Measurements from ENCODE around the gene CIDEC.
A peak's percentile ranks its signal among the peaks of the same experiment; 100 is the strongest.

The CIDEC gene

GRCh38 chr3:9914011-9914410, 34.0 kb upstream of the CIDEC start:
- H3K4me1 ChIP-seq (ENCODE audit: control insufficient read depth in 1 of 2, insufficient read depth in 2 of 2, low read length in 2 of 2) = peaks cover 46 to 50% of the 10 kb centered on the region in 2 donors
- peak overlapping the region in 1 of 2 donors; percentile 4 for H3K9ac ChIP-seq (ENCODE audit: low read depth in 1 of 2, low read length in 2 of 2)
- H3K27ac ChIP-seq (ENCODE audit: low read depth, low read length) = no peak overlapping the region
- no peaks in the 10 kb centered on the region for H3K9me3 ChIP-seq (ENCODE audit: control insufficient read depth in 1 of 2, low read length in 2 of 2)
- H3K27me3 ChIP-seq (ENCODE audit: control insufficient read depth in 1 of 2, insufficient read depth in 2 of 2, low read length in 2 of 2) = no peaks in the 10 kb centered on the region
- no peak overlapping the region for H3K4me3 ChIP-seq (ENCODE audit: low read depth in 1 of 2, low read length in 2 of 2)
- H3K36me3 ChIP-seq (ENCODE audit: control insufficient read depth in 1 of 2, insufficient read depth in 2 of 2, low read length in 2 of 2) = peaks cover 2 to 33% of the 10 kb centered on the region in 2 donors

GRCh38 chr3:9913601-9914000, 33.5 kb upstream of the CIDEC start:
- no peak overlapping the region for H3K27ac ChIP-seq (ENCODE audit: low read depth, low read length)
- H3K9ac ChIP-seq (ENCODE audit: low read depth in 1 of 2, low read length in 2 of 2) = peak overlapping the region in 1 of 2 donors; percentile 32
- H3K36me3 ChIP-seq (ENCODE audit: control insufficient read depth in 1 of 2, insufficient read depth in 2 of 2, low read length in 2 of 2) = peaks cover 2 to 37% of the 10 kb centered on the region in 2 donors
- no peaks in the 10 kb centered on the region for H3K27me3 ChIP-seq (ENCODE audit: control insufficient read depth in 1 of 2, insufficient read depth in 2 of 2, low read length in 2 of 2)
- no peak overlapping the region for H3K4me3 ChIP-seq (ENCODE audit: low read depth in 1 of 2, low read length in 2 of 2)
- H3K4me1 ChIP-seq (ENCODE audit: control insufficient read depth in 1 of 2, insufficient read depth in 2 of 2, low read length in 2 of 2) = peaks cover 46 to 54% of the 10 kb centered on the region in 2 donors
- no peaks in the 10 kb centered on the region for H3K9me3 ChIP-seq (ENCODE audit: control insufficient read depth in 1 of 2, low read length in 2 of 2)

GRCh38 chr3:9912294-9912935, 32.4 kb upstream of the CIDEC start:
- Histone ChIP-seq H3K9me3 (ENCODE audit: control insufficient read depth in 1 of 2, low read length in 2 of 2) (no peaks in the 10 kb centered on the region), H3K4me1 (ENCODE audit: control insufficient read depth in 1 of 2, insufficient read depth in 2 of 2, low read length in 2 of 2) (peaks cover 46 to 56% of the 10 kb centered on the region in 2 donors), H3K4me3 (ENCODE audit: low read depth in 1 of 2, low read length in 2 of 2) (no peak overlapping the region), H3K9ac (ENCODE audit: low read depth in 1 of 2, low read length in 2 of 2) (no peak overlapping the region), H3K27ac (ENCODE audit: low read depth, low read length) (no peak overlapping the region), H3K27me3 (ENCODE audit: control insufficient read depth in 1 of 2, insufficient read depth in 2 of 2, low read length in 2 of 2) (no peaks in the 10 kb centered on the region), H3K36me3 (ENCODE audit: control insufficient read depth in 1 of 2, insufficient read depth in 2 of 2, low read length in 2 of 2) (peaks cover 2 to 43% of the 10 kb centered on the region in 2 donors)

GRCh38 chr3:9911863-9912262, 31.8 kb upstream of the CIDEC start:
- peaks cover 4 to 46% of the 10 kb centered on the region in 2 donors for H3K36me3 ChIP-seq (ENCODE audit: control insufficient read depth in 1 of 2, insufficient read depth in 2 of 2, low read length in 2 of 2)
- no peak overlapping the region for H3K9ac ChIP-seq (ENCODE audit: low read depth in 1 of 2, low read length in 2 of 2)
- H3K4me1 ChIP-seq (ENCODE audit: control insufficient read depth in 1 of 2, insufficient read depth in 2 of 2, low read length in 2 of 2) = peaks cover 46 to 53% of the 10 kb centered on the region in 2 donors
- H3K4me3 ChIP-seq (ENCODE audit: low read depth in 1 of 2, low read length in 2 of 2) = no peak overlapping the region
- H3K27me3 ChIP-seq (ENCODE audit: control insufficient read depth in 1 of 2, insufficient read depth in 2 of 2, low read length in 2 of 2) = no peaks in the 10 kb centered on the region
- no peak overlapping the region for H3K27ac ChIP-seq (ENCODE audit: low read depth, low read length)
- no peaks in the 10 kb centered on the region for H3K9me3 ChIP-seq (ENCODE audit: control insufficient read depth in 1 of 2, low read length in 2 of 2)

- H3K4me3 ChIP-seq (ENCODE audit: low read depth in 1 of 2, low read length in 2 of 2) = no peak overlapping the region
- no peak overlapping the region for H3K27ac ChIP-seq (ENCODE audit: low read depth, low read length)
- H3K27me3 ChIP-seq (ENCODE audit: control insufficient read depth in 1 of 2, insufficient read depth in 2 of 2, low read length in 2 of 2) = no peaks in the 10 kb centered on the region
- no peak overlapping the region for H3K9ac ChIP-seq (ENCODE audit: low read depth in 1 of 2, low read length in 2 of 2)
- H3K4me1 ChIP-seq (ENCODE audit: control insufficient read depth in 1 of 2, insufficient read depth in 2 of 2, low read length in 2 of 2) = peaks cover 27 to 34% of the 10 kb centered on the region in 2 donors
- no peaks in the 10 kb centered on the region for H3K9me3 ChIP-seq (ENCODE audit: control insufficient read depth in 1 of 2, low read length in 2 of 2)
- H3K36me3 ChIP-seq (ENCODE audit: control insufficient read depth in 1 of 2, insufficient read depth in 2 of 2, low read length in 2 of 2) = peaks cover 6 to 52% of the 10 kb centered on the region in 2 donors
These were observed 29.4 kb upstream of the CIDEC start for GRCh38 chr3:9909221-9910013.

GRCh38 chr3:9908286-9908685, 28.2 kb upstream of the CIDEC start:
- H3K27me3 ChIP-seq (ENCODE audit: control insufficient read depth in 1 of 2, insufficient read depth in 2 of 2, low read length in 2 of 2) = no peaks in the 10 kb centered on the region

GRCh38 chr3:9906480-9906879, 26.4 kb upstream of the CIDEC start:
- no peaks in the 10 kb centered on the region for H3K27me3 ChIP-seq (ENCODE audit: control insufficient read depth in 1 of 2, insufficient read depth in 2 of 2, low read length in 2 of 2)
- no peak overlapping the region for H3K9ac ChIP-seq (ENCODE audit: low read depth in 1 of 2, low read length in 2 of 2)
- H3K36me3 ChIP-seq (ENCODE audit: control insufficient read depth in 1 of 2, insufficient read depth in 2 of 2, low read length in 2 of 2) = peaks cover 6 to 43% of the 10 kb centered on the region in 2 donors
- no peak overlapping the region for H3K4me3 ChIP-seq (ENCODE audit: low read depth in 1 of 2, low read length in 2 of 2)
- H3K4me1 ChIP-seq (ENCODE audit: control insufficient read depth in 1 of 2, insufficient read depth in 2 of 2, low read length in 2 of 2) = peaks cover 22 to 37% of the 10 kb centered on the region in 2 donors
- H3K27ac ChIP-seq (ENCODE audit: low read depth, low read length) = no peak overlapping the region
- no peaks in the 10 kb centered on the region for H3K9me3 ChIP-seq (ENCODE audit: control insufficient read depth in 1 of 2, low read length in 2 of 2)

More at GRCh38 chr3:9908286-9908685, 28.2 kb upstream of the CIDEC start:
- Histone ChIP-seq H3K36me3 (ENCODE audit: control insufficient read depth in 1 of 2, insufficient read depth in 2 of 2, low read length in 2 of 2) (peaks cover 6 to 52% of the 10 kb centered on the region in 2 donors), H3K9ac (ENCODE audit: low read depth in 1 of 2, low read length in 2 of 2) (no peak overlapping the region), H3K9me3 (ENCODE audit: control insufficient read depth in 1 of 2, low read length in 2 of 2) (no peaks in the 10 kb centered on the region), H3K4me1 (ENCODE audit: control insufficient read depth in 1 of 2, insufficient read depth in 2 of 2, low read length in 2 of 2) (peaks cover 17 to 29% of the 10 kb centered on the region in 2 donors), H3K27ac (ENCODE audit: low read depth, low read length) (no peak overlapping the region), H3K4me3 (ENCODE audit: low read depth in 1 of 2, low read length in 2 of 2) (no peak overlapping the region)

- H3K9me3 ChIP-seq (ENCODE audit: control insufficient read depth in 1 of 2, low read length in 2 of 2) = no peaks in the 10 kb centered on the region
- H3K36me3 ChIP-seq (ENCODE audit: control insufficient read depth in 1 of 2, insufficient read depth in 2 of 2, low read length in 2 of 2) = peaks cover 4 to 18% of the 10 kb centered on the region in 2 donors
- H3K4me1 ChIP-seq (ENCODE audit: control insufficient read depth in 1 of 2, insufficient read depth in 2 of 2, low read length in 2 of 2) = peaks cover 32 to 40% of the 10 kb centered on the region in 2 donors
- peak overlapping the region; percentile 86 to 96 for H3K9ac ChIP-seq (ENCODE audit: low read depth in 1 of 2, low read length in 2 of 2)
- no peak overlapping the region for H3K27ac ChIP-seq (ENCODE audit: low read depth, low read length)
- H3K27me3 ChIP-seq (ENCODE audit: control insufficient read depth in 1 of 2, insufficient read depth in 2 of 2, low read length in 2 of 2) = no peaks in the 10 kb centered on the region
- H3K4me3 ChIP-seq (ENCODE audit: low read depth in 1 of 2, low read length in 2 of 2) = peak overlapping the region; percentile 78 to 87
These were observed 23.9 kb upstream of the CIDEC start for GRCh38 chr3:9903904-9904303.

- no peaks in the 10 kb centered on the region for H3K9me3 ChIP-seq (ENCODE audit: control insufficient read depth in 1 of 2, low read length in 2 of 2)
These were observed 23.2 kb upstream of the CIDEC start for GRCh38 chr3:9903238-9903624.

More at GRCh38 chr3:9903238-9903624, 23.2 kb upstream of the CIDEC start:
- no peaks in the 10 kb centered on the region for H3K27me3 ChIP-seq (ENCODE audit: control insufficient read depth in 1 of 2, insufficient read depth in 2 of 2, low read length in 2 of 2)
- peak overlapping the region; percentile 78 to 87 for H3K4me3 ChIP-seq (ENCODE audit: low read depth in 1 of 2, low read length in 2 of 2)
- H3K9ac ChIP-seq (ENCODE audit: low read depth in 1 of 2, low read length in 2 of 2) = peak overlapping the region; percentile 86 to 96
- peaks cover 4 to 12% of the 10 kb centered on the region in 2 donors for H3K36me3 ChIP-seq (ENCODE audit: control insufficient read depth in 1 of 2, insufficient read depth in 2 of 2, low read length in 2 of 2)
- peaks cover 36 to 41% of the 10 kb centered on the region in 2 donors for H3K4me1 ChIP-seq (ENCODE audit: control insufficient read depth in 1 of 2, insufficient read depth in 2 of 2, low read length in 2 of 2)
- H3K27ac ChIP-seq (ENCODE audit: low read depth, low read length) = peak overlapping the region; percentile 11
